ACC112 (cell line): ENCODE results near the gene WNT7A.

Experiments
- H2AFZ ChIP-seq: fragments of 200-600 bp; sonication (generic); one replicate; pipeline ENCODE4 v1.6.0; 2017; ENCODE audit warnings: antibody characterized with exemption, low read length; ENCODE audit not compliant: unreplicated experiment
- H3K27ac ChIP-seq: fragments of 200-600 bp; sonication (generic); 2 replicates; pipeline ENCODE4 v1.5.1; 2014; ENCODE audit warnings: low read depth, mild to moderate bottlenecking, antibody characterized with exemption, low read length, moderate library complexity
- H3K27me3 ChIP-seq: fragments of 200-600 bp; sonication (generic); 2 replicates; pipeline ENCODE4 v1.6.1; 2014; ENCODE audit warnings: mild to moderate bottlenecking, antibody characterized with exemption, low read length, moderate library complexity, mixed read lengths; ENCODE audit not compliant: insufficient read depth
- H3K36me3 ChIP-seq: fragments of 200-600 bp; sonication (generic); 2 replicates; pipeline ENCODE4 v1.6.1; 2016; ENCODE audit warnings: mild to moderate bottlenecking, antibody characterized with exemption, low read length, moderate library complexity, mixed read lengths; ENCODE audit not compliant: insufficient read depth
- H3K4me1 ChIP-seq: fragments of 200-600 bp; sonication (generic); one replicate; pipeline ENCODE4 v1.6.1; 2016; ENCODE audit warnings: low read length, mixed read lengths; ENCODE audit not compliant: insufficient read depth, unreplicated experiment, control insufficient read depth
- H3K4me3 ChIP-seq: fragments of 200-600 bp; sonication (generic); 2 replicates; pipeline ENCODE4 v1.5.1; 2014; ENCODE audit warnings: mild to moderate bottlenecking, low read depth, low read length
- H3K79me2 ChIP-seq: fragments of 200-600 bp; sonication (generic); one replicate; pipeline ENCODE4 v1.6.0; 2016; ENCODE audit warnings: low read length; ENCODE audit not compliant: control insufficient read depth, unreplicated experiment, insufficient read depth

Gene WNT7A

GRCh38 chr3:13825311-13825579 is 54.6 kb downstream of the WNT7A start:
- no peak overlapping the region for H3K4me3 ChIP-seq
- no peak overlapping the region for H3K27ac ChIP-seq
- no peaks in the 10 kb centered on the region for H3K79me2 ChIP-seq
- H3K27me3 ChIP-seq = 0 out of 2 replicates have a peak, but pooled peaks cover 4% of the 10 kb centered on the region
- no peaks in the 10 kb centered on the region for H3K36me3 ChIP-seq
- no peaks in the 10 kb centered on the region for H3K4me1 ChIP-seq
- no peak overlapping the region for H2AFZ ChIP-seq

GRCh38 chr3:13824521-13825310 is 55.2 kb downstream of the WNT7A start:
- H3K79me2 ChIP-seq = no peaks in the 10 kb centered on the region

GRCh38 chr3:13823692-13824091 is 56.2 kb downstream of the WNT7A start:
- Histone ChIP-seq H3K4me1 (no peaks in the 10 kb centered on the region), H3K4me3 (no peak overlapping the region), H3K79me2 (no peaks in the 10 kb centered on the region), H2AFZ (no peak overlapping the region), H3K27me3 (0 out of 2 replicates have a peak, but pooled peaks cover 4% of the 10 kb centered on the region), H3K36me3 (no peaks in the 10 kb centered on the region), H3K27ac (no peak overlapping the region)

More at GRCh38 chr3:13824521-13825310, 55.2 kb downstream of the WNT7A start:
- H3K4me1 ChIP-seq = no peaks in the 10 kb centered on the region
- 0 out of 2 replicates have a peak, but pooled peaks cover 4% of the 10 kb centered on the region for H3K27me3 ChIP-seq
- H3K27ac ChIP-seq = no peak overlapping the region
- no peak overlapping the region for H2AFZ ChIP-seq
- H3K36me3 ChIP-seq = no peaks in the 10 kb centered on the region
- H3K4me3 ChIP-seq = no peak overlapping the region

GRCh38 chr3:13822871-13823585 is 56.8 kb downstream of the WNT7A start:
- Histone ChIP-seq H3K4me3 (no peak overlapping the region), H2AFZ (no peak overlapping the region), H3K36me3 (no peaks in the 10 kb centered on the region), H3K27ac (no peak overlapping the region), H3K79me2 (no peaks in the 10 kb centered on the region), H3K27me3 (0 out of 2 replicates have a peak, but pooled peaks cover 4% of the 10 kb centered on the region), H3K4me1 (no peaks in the 10 kb centered on the region)

GRCh38 chr3:13822042-13822441 is 57.8 kb downstream of the WNT7A start:
- no peak overlapping the region for H2AFZ ChIP-seq
- H3K4me1 ChIP-seq = no peaks in the 10 kb centered on the region
- H3K27ac ChIP-seq = no peak overlapping the region
- H3K36me3 ChIP-seq = no peaks in the 10 kb centered on the region
- H3K79me2 ChIP-seq = no peaks in the 10 kb centered on the region
- 0 out of 2 replicates have a peak, but pooled peaks cover 4% of the 10 kb centered on the region for H3K27me3 ChIP-seq
- H3K4me3 ChIP-seq = no peak overlapping the region

- Histone ChIP-seq H3K36me3 (no peaks in the 10 kb centered on the region), H2AFZ (no peak overlapping the region), H3K4me3 (no peak overlapping the region), H3K4me1 (no peaks in the 10 kb centered on the region), H3K27ac (no peak overlapping the region), H3K27me3 (0 out of 2 replicates have a peak, but pooled peaks cover 4% of the 10 kb centered on the region), H3K79me2 (no peaks in the 10 kb centered on the region)
Observed at GRCh38 chr3:13821126-13821525, 58.7 kb downstream of the WNT7A start.

- H3K36me3 ChIP-seq = no peaks in the 10 kb centered on the region
- H3K4me3 ChIP-seq = no peak overlapping the region
- H2AFZ ChIP-seq = no peak overlapping the region
- H3K27ac ChIP-seq = no peak overlapping the region
- H3K79me2 ChIP-seq = no peaks in the 10 kb centered on the region
- H3K27me3 ChIP-seq = no peaks in the 10 kb centered on the region
- no peaks in the 10 kb centered on the region for H3K4me1 ChIP-seq
Observed at GRCh38 chr3:13818919-13819318, 61.0 kb downstream of the WNT7A start.

GRCh38 chr3:13815088-13815683 is 64.7 kb downstream of the WNT7A start:
- H3K27me3 ChIP-seq = no peaks in the 10 kb centered on the region
- no peak overlapping the region for H3K27ac ChIP-seq
- no peaks in the 10 kb centered on the region for H3K36me3 ChIP-seq
- H3K79me2 ChIP-seq = no peaks in the 10 kb centered on the region
- H3K4me3 ChIP-seq = no peak overlapping the region
- H3K4me1 ChIP-seq = no peaks in the 10 kb centered on the region
- H2AFZ ChIP-seq = no peak overlapping the region

- H3K36me3 ChIP-seq = no peaks in the 10 kb centered on the region
- H3K27me3 ChIP-seq = no peaks in the 10 kb centered on the region
- no peak overlapping the region for H3K4me3 ChIP-seq
- H3K27ac ChIP-seq = no peak overlapping the region
- H3K79me2 ChIP-seq = no peaks in the 10 kb centered on the region
- H2AFZ ChIP-seq = no peak overlapping the region
- no peaks in the 10 kb centered on the region for H3K4me1 ChIP-seq
Observed at GRCh38 chr3:13812034-13812471, 67.8 kb downstream of the WNT7A start.

- no peaks in the 10 kb centered on the region for H3K4me1 ChIP-seq
- H3K27me3 ChIP-seq = no peaks in the 10 kb centered on the region
- H3K4me3 ChIP-seq = no peak overlapping the region
- no peaks in the 10 kb centered on the region for H3K36me3 ChIP-seq
- H2AFZ ChIP-seq = no peak overlapping the region
- no peaks in the 10 kb centered on the region for H3K79me2 ChIP-seq
- H3K27ac ChIP-seq = no peak overlapping the region
Observed at GRCh38 chr3:13811614-13812013, 68.3 kb downstream of the WNT7A start.
